Measurements from ENCODE around the gene SLC6A1. TPM values are rescaled to one million over a fixed set of nuclear protein-coding genes. Genes with fewer than 3 reads are reported as not detected.

SLC6A1 gene
- total and polyA plus RNA-seq, 2 of the 13 experiments (the other 11 are each of a cell fraction or from before 2014, with no cell fraction given): not detected

- FAIRE-seq (no peak), DNase-seq (ENCODE audit: low spot score) (no peak), ATAC-seq (no peak)
- H3K4me3 ChIP-seq (replicated peaks in 1 of 3; ENCODE audit: insufficient read depth in 1 of 3, low read depth in 2 of 3, low read length in 3 of 3): no peak overlapping the region
- H3K36me3 ChIP-seq (replicated peaks in 1 of 2; ENCODE audit: control insufficient read depth in 1 of 2, insufficient read depth in 2 of 2, low read length in 2 of 2): no peaks in the 10 kb centered on the region
- ChIA-PET CTCF (ENCODE audit: low intra/inter-chr PET ratio, low total read pairs) (no interaction called here), POLR2A (no interaction called here)
- no peak for TF ChIP-seq MAF1 (CRISPR knock-in tag; IDR thresholded peaks at IDR 0.05; ENCODE audit: borderline replicate concordance)
- TF ChIP-seq, protein P1, sequence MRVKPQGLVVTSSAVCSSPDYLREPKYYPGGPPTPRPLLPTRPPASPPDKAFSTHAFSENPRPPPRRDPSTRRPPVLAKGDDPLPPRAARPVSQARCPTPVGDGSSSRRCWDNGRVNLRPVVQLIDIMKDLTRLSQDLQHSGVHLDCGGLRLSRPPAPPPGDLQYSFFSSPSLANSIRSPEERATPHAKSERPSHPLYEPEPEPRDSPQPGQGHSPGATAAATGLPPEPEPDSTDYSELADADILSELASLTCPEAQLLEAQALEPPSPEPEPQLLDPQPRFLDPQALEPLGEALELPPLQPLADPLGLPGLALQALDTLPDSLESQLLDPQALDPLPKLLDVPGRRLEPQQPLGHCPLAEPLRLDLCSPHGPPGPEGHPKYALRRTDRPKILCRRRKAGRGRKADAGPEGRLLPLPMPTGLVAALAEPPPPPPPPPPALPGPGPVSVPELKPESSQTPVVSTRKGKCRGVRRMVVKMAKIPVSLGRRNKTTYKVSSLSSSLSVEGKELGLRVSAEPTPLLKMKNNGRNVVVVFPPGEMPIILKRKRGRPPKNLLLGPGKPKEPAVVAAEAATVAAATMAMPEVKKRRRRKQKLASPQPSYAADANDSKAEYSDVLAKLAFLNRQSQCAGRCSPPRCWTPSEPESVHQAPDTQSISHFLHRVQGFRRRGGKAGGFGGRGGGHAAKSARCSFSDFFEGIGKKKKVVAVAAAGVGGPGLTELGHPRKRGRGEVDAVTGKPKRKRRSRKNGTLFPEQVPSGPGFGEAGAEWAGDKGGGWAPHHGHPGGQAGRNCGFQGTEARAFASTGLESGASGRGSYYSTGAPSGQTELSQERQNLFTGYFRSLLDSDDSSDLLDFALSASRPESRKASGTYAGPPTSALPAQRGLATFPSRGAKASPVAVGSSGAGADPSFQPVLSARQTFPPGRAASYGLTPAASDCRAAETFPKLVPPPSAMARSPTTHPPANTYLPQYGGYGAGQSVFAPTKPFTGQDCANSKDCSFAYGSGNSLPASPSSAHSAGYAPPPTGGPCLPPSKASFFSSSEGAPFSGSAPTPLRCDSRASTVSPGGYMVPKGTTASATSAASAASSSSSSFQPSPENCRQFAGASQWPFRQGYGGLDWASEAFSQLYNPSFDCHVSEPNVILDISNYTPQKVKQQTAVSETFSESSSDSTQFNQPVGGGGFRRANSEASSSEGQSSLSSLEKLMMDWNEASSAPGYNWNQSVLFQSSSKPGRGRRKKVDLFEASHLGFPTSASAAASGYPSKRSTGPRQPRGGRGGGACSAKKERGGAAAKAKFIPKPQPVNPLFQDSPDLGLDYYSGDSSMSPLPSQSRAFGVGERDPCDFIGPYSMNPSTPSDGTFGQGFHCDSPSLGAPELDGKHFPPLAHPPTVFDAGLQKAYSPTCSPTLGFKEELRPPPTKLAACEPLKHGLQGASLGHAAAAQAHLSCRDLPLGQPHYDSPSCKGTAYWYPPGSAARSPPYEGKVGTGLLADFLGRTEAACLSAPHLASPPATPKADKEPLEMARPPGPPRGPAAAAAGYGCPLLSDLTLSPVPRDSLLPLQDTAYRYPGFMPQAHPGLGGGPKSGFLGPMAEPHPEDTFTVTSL (CRISPR knock-in tag; IDR thresholded peaks at IDR 0.05; ENCODE audit: borderline replicate concordance): no peak
- TF ChIP-seq ZNF143 (CRISPR knock-in tag; IDR thresholded peaks at IDR 0.05): no peak
- TF ChIP-seq ZNF530 (CRISPR knock-in tag; IDR thresholded peaks at IDR 0.05; ENCODE audit: low read depth): no peak
- no peak for TF ChIP-seq ZNF225 (CRISPR knock-in tag; IDR thresholded peaks at IDR 0.05)
- no peak for TF ChIP-seq ZNF136 (CRISPR knock-in tag; IDR thresholded peaks at IDR 0.05; ENCODE audit: low read depth)
- TF ChIP-seq, protein P2, sequence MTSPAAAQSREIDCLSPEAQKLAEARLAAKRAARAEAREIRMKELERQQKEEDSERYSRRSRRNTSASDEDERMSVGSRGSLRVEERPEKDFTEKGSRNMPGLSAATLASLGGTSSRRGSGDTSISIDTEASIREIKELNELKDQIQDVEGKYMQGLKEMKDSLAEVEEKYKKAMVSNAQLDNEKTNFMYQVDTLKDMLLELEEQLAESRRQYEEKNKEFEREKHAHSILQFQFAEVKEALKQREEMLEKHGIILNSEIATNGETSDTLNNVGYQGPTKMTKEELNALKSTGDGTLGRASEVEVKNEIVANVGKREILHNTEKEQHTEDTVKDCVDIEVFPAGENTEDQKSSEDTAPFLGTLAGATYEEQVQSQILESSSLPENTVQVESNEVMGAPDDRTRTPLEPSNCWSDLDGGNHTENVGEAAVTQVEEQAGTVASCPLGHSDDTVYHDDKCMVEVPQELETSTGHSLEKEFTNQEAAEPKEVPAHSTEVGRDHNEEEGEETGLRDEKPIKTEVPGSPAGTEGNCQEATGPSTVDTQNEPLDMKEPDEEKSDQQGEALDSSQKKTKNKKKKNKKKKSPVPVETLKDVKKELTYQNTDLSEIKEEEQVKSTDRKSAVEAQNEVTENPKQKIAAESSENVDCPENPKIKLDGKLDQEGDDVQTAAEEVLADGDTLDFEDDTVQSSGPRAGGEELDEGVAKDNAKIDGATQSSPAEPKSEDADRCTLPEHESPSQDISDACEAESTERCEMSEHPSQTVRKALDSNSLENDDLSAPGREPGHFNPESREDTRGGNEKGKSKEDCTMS (CRISPR knock-in tag; conservative IDR thresholded peaks at IDR 0.05): no peak
- H3K4me1 ChIP-seq (ENCODE audit: insufficient read depth, low read length): no peaks in the 10 kb centered on the region
- no peak overlapping the region for H2AFZ ChIP-seq (ENCODE audit: low read length)
- no peak overlapping the region for H3K27ac ChIP-seq (ENCODE audit: extremely low read length, insufficient read depth, low read length)
- no peak overlapping the region for H3K4me2 ChIP-seq (ENCODE audit: low read depth, low read length)
- H3K27me3 ChIP-seq (ENCODE audit: control insufficient read depth in 1 of 2, insufficient read depth in 2 of 2, low read length in 2 of 2): peaks cover 0 to 13% of the 10 kb centered on the region in 2 experiments; a peak in 1 of 5 replicates
- WGBS (ENCODE audit: low lambda C conversion rate): 17% methylated on average over 5 of the region's 5 CpGs
- H3K9me3 ChIP-seq (ENCODE audit: low read length): no peaks in the 10 kb centered on the region
- in situ Hi-C loops (cut with HindIII; ENCODE audit: extremely low pct_ligation_motif_present, low pct_unique_long_range_greater_than_20kb): no loop called here
- BruUV-seq (replicated peaks): no TSS peak
- H4K20me1 ChIP-seq (ENCODE audit: insufficient read depth, low read length): no peaks in the 10 kb centered on the region
- no peaks in the 10 kb centered on the region for H3K79me2 ChIP-seq (ENCODE audit: insufficient read depth, low read length)
- intact Hi-C loops (cut with micrococcal nuclease; ENCODE audit: unreplicated experiment): no loop called here
- no peak overlapping the region for H3K9ac ChIP-seq (ENCODE audit: insufficient read depth, low read depth, low read length)
These were observed 22.1 kb upstream of the SLC6A1 start for GRCh38 chr3:10970306-10970960.

All from HepG2 (cell line).